NCI-H774 (cell line): Measurements from ENCODE around the gene STUM.
A peak's percentile ranks its signal among the peaks of the same experiment; 100 is the strongest.

Experiments used
- DNase-seq: peaks from one replicate; lab custom pipeline; 2025; lab: John Stamatoyannopoulos, UW

Gene STUM

GRCh38 chr1:226534098-226534497, 14.5 kb upstream of the STUM start:
- DNase-seq = no peak

GRCh38 chr1:226534645-226535044, 13.9 kb upstream of the STUM start:
- DNase-seq = no peak

GRCh38 chr1:226535666-226536065, 12.9 kb upstream of the STUM start:
- DNase-seq = no peak

- DNase-seq = no peak
Observed at GRCh38 chr1:226541231-226541630, 7.3 kb upstream of the STUM start.

GRCh38 chr1:226541631-226542622, 6.6 kb upstream of the STUM start:
- peak; percentile 27 for DNase-seq

- peak; percentile 86 for DNase-seq
Observed at GRCh38 chr1:226542623-226543103, 5.9 kb upstream of the STUM start.

GRCh38 chr1:226545836-226546596, 2.5 kb upstream of the STUM start:
- DNase-seq = no peak

- no peak for DNase-seq
Observed at GRCh38 chr1:226546926-226547325, 1.6 kb upstream of the STUM start.

- peak; percentile 92 for DNase-seq
Observed at GRCh38 chr1:226547754-226548191, 791 bp upstream of the STUM start.

- no peak for DNase-seq
Observed at GRCh38 chr1:226549094-226549936, 751 bp downstream of the STUM start.

- DNase-seq = peak; percentile 42
Observed at GRCh38 chr1:226549937-226550671, 1.5 kb downstream of the STUM start.

- no peak for DNase-seq
Observed at GRCh38 chr1:226550672-226551041, 2.1 kb downstream of the STUM start.

- peak; percentile 53 for DNase-seq
Observed at GRCh38 chr1:226551299-226551698, 2.7 kb downstream of the STUM start.

GRCh38 chr1:226552061-226552460, 3.5 kb downstream of the STUM start:
- DNase-seq = no peak

- no peak for DNase-seq
Observed at GRCh38 chr1:226553266-226553923, 4.8 kb downstream of the STUM start.

GRCh38 chr1:226553924-226554282, 5.3 kb downstream of the STUM start:
- no peak for DNase-seq

GRCh38 chr1:226555092-226555491, 6.5 kb downstream of the STUM start:
- DNase-seq = no peak

- no peak for DNase-seq
Observed at GRCh38 chr1:226557424-226557823, 8.9 kb downstream of the STUM start.

GRCh38 chr1:226558036-226558650, 9.6 kb downstream of the STUM start:
- DNase-seq = no peak

- no peak for DNase-seq
Observed at GRCh38 chr1:226560243-226560642, 11.7 kb downstream of the STUM start.
